HG02588 (cell line): ENCODE data around the gene DRICH1.
"Not testable (repeated sequence)": the region's sequence is repeated elsewhere in the genome, so short reads cannot be mapped to it uniquely, and the experiment has no call there.

Experiments used
- ATAC-seq: cut with Tn5 transposase; IDR thresholded peaks from one replicate; pipeline ENCODE4 v1.9.1; 2021; ENCODE audit warnings: mild to moderate bottlenecking, moderate library complexity; ENCODE audit not compliant: unreplicated experiment

The DRICH1 gene

GRCh38 chr22:23651676-23652075 lies 19.6 kb upstream of the DRICH1 start:
- ATAC-seq, result no peak

- no peak for ATAC-seq
Measured at GRCh38 chr22:23649071-23649501, 17.0 kb upstream of the DRICH1 start.

- not testable (repeated sequence) for ATAC-seq
Measured at GRCh38 chr22:23646526-23646925, 14.4 kb upstream of the DRICH1 start.

GRCh38 chr22:23640206-23640605 lies 8.1 kb upstream of the DRICH1 start:
- not testable (repeated sequence) for ATAC-seq

- no peak for ATAC-seq
Measured at GRCh38 chr22:23639661-23640060, 7.5 kb upstream of the DRICH1 start.

- ATAC-seq, result no peak
Measured at GRCh38 chr22:23638611-23639010, 6.5 kb upstream of the DRICH1 start.

- ATAC-seq, result not testable (repeated sequence)
Measured at GRCh38 chr22:23635291-23635690, 3.2 kb upstream of the DRICH1 start.

GRCh38 chr22:23628056-23628743 lies 3.9 kb downstream of the DRICH1 start:
- ATAC-seq, result not testable (repeated sequence)

GRCh38 chr22:23627401-23628055 lies 4.6 kb downstream of the DRICH1 start:
- ATAC-seq, result not testable (repeated sequence)

GRCh38 chr22:23626286-23626975 lies 5.7 kb downstream of the DRICH1 start:
- no peak for ATAC-seq

- no peak for ATAC-seq
Measured at GRCh38 chr22:23622634-23623033, 9.5 kb downstream of the DRICH1 start.

GRCh38 chr22:23621916-23622315 lies 10.2 kb downstream of the DRICH1 start:
- ATAC-seq, result not testable (repeated sequence)

GRCh38 chr22:23621082-23621780 lies 10.9 kb downstream of the DRICH1 start:
- no peak for ATAC-seq

- no peak for ATAC-seq
Measured at GRCh38 chr22:23613193-23613972, 18.7 kb downstream of the DRICH1 start.

- no peak for ATAC-seq
Measured at GRCh38 chr22:23609983-23610781, 21.9 kb downstream of the DRICH1 start.

GRCh38 chr22:23608583-23608982 lies 23.5 kb downstream of the DRICH1 start:
- no peak for ATAC-seq

GRCh38 chr22:23606204-23607131 lies 25.7 kb downstream of the DRICH1 start:
- ATAC-seq, result no peak

GRCh38 chr22:23604939-23605712 lies 27.0 kb downstream of the DRICH1 start:
- no peak for ATAC-seq
